GM12878 (cell line): ENCODE measurements around the gene ANKRD61. TPM values are rescaled to one million over a fixed set of nuclear protein-coding genes. Genes with fewer than 3 reads are reported as not detected.

Experiments used
- ATAC-seq: fragments of 200-7000 bp; cut with Tn5 transposase; 3 replicates; pipeline ENCODE4 v1.9.1; 2020; ENCODE audit warnings: mild to moderate bottlenecking, moderate library complexity
- BruUV-seq: library from RNA; stranded (reverse); fragments of 400-500 nt; replicated peaks from 2 replicates; lab custom pipeline; 2021; lab: Mats Ljungman, UMichigan
- CTCF ChIA-PET: fragments of 300-600 bp; sonication (Branson Sonifier 250); formaldehyde crosslinking; extraction: SDS; loops from one replicate; lab custom pipeline; 2021; ENCODE audit warnings: inconsistent platforms; lab: Yijun Ruan, JAX
- POLR2A ChIA-PET: fragments of 350-600 bp; formaldehyde crosslinking; extraction: SDS; loops from one replicate; lab custom pipeline; 2021; ENCODE audit warnings: inconsistent platforms; lab: Charles Lee
- RAD21 ChIA-PET: fragments of 300-600 bp; sonication (Branson Sonifier 250); formaldehyde crosslinking; loops from one replicate; lab custom pipeline; 2023; ENCODE audit warnings: antibody characterized with exemption; ENCODE audit not compliant: unreplicated experiment; lab: Charles Lee
- SMC1A ChIA-PET: fragments of 300-600 bp; sonication (Branson Sonifier 250); formaldehyde crosslinking; loops from one replicate; lab custom pipeline; 2023; ENCODE audit not compliant: unreplicated experiment, uncharacterized antibody; lab: Charles Lee
- DNase-seq: peaks from one replicate; pipeline ENCODE4 v3.0.0-alpha.2; 2011; ENCODE audit warnings: low read depth, low spot score
- FAIRE-seq: peaks from 3 replicates; lab custom pipeline; 2011; peaks lifted over from hg19 to GRCh38; lab: Jason Lieb, UNC
- H2AFZ ChIP-seq: 2 replicates; pipeline ENCODE4 v1.6.0; 2011; ENCODE audit warnings: low read depth, low read length, control low read depth; ENCODE audit not compliant: control insufficient read depth
- H3K27ac ChIP-seq: 2 replicates; pipeline ENCODE4 v1.5.1; 2011; ENCODE audit warnings: control low read depth; ENCODE audit not compliant: control insufficient read depth, insufficient read depth
- H3K27me3 ChIP-seq, 2 experiments: replicated peaks in 1 of 2; 2 replicates each; pipeline versions ENCODE4 v1.6.0 to v1.6.1; 2011; ENCODE audit warnings: low read length in 1 of 2; ENCODE audit not compliant: control insufficient read depth in 2 of 2, insufficient read depth in 2 of 2
- H3K36me3 ChIP-seq, 2 experiments: 2 replicates each; pipeline ENCODE4 v1.5.1; 2011; ENCODE audit warnings: low read length in 1 of 2; ENCODE audit not compliant: control insufficient read depth in 2 of 2, insufficient read depth in 2 of 2
- H3K4me1 ChIP-seq: 2 replicates; pipeline ENCODE4 v1.6.1; 2011; ENCODE audit warnings: mild to moderate bottlenecking, low read length, moderate library complexity, mixed read lengths; ENCODE audit not compliant: control insufficient read depth, insufficient read depth
- H3K4me2 ChIP-seq: 2 replicates; pipeline ENCODE4 v1.6.0; 2011; ENCODE audit warnings: control low read depth; ENCODE audit not compliant: control insufficient read depth, insufficient read depth
- H3K4me3 ChIP-seq: fragments of 200-600 bp; sonication (generic); 2 replicates; pipeline ENCODE4 v1.5.1; 2016
- H3K79me2 ChIP-seq: 2 replicates; pipeline ENCODE4 v1.6.0; 2011; ENCODE audit warnings: low read length; ENCODE audit not compliant: control insufficient read depth, insufficient read depth
- H3K9ac ChIP-seq: 2 replicates; pipeline ENCODE4 v1.8.0; 2011; ENCODE audit warnings: low read length, control low read depth, mixed read lengths; ENCODE audit not compliant: control insufficient read depth, insufficient read depth
- H3K9me3 ChIP-seq: replicated peaks from 3 replicates; pipeline ENCODE4 v1.5.1; 2011; ENCODE audit warnings: mild to moderate bottlenecking, low read length; ENCODE audit not compliant: control insufficient read depth, insufficient read depth
- H4K20me1 ChIP-seq: 2 replicates; pipeline ENCODE4 v1.6.0; 2011; ENCODE audit not compliant: control insufficient read depth, insufficient read depth
- CHD1 ChIP-seq: IDR thresholded peaks from 2 replicates; pipeline ENCODE4 v1.6.1; 2012; ENCODE audit warnings: low read depth, low read length, improper control_type of control experiment
- CHD4 ChIP-seq: fragments of 200-600 bp; sonication (generic); IDR thresholded peaks from 2 replicates; pipeline ENCODE4 v1.6.1; 2016; ENCODE audit warnings: mild to moderate bottlenecking
- EP300 ChIP-seq, 2 experiments: fragments of 150-350 bp in 1 of 2; IDR thresholded peaks; 2 replicates each; pipeline ENCODE4 v1.6.1; 2011 to 2012; ENCODE audit warnings: low read depth in 2 of 2, low read length in 2 of 2, borderline replicate concordance in 1 of 2, improper control_type of control experiment in 1 of 2, inconsistent platforms in 1 of 2; ENCODE audit not compliant: control insufficient read depth in 1 of 2
- HDAC6 ChIP-seq: fragments of 200-600 bp; sonication (generic); IDR thresholded peaks from one replicate; pipeline ENCODE4 v1.8.0; 2017; ENCODE audit warnings: antibody characterized with exemption; ENCODE audit not compliant: unreplicated experiment
- IKZF1 ChIP-seq: fragments of 450-650 bp; conservative IDR thresholded peaks from 2 replicates; pipeline ENCODE4 v1.6.1; 2017; ENCODE audit warnings: antibody characterized with exemption, mild to moderate bottlenecking
- IRF4 ChIP-seq: IDR thresholded peaks from 2 replicates; pipeline ENCODE4 v1.6.1; 2011; ENCODE audit warnings: low read depth, low read length
- RB1 ChIP-seq: fragments of 450-650 bp; formaldehyde crosslinking; IDR thresholded peaks from 2 replicates; pipeline ENCODE4 v1.6.1; 2017; ENCODE audit warnings: mild to moderate bottlenecking, borderline replicate concordance
- STAT3 ChIP-seq: IDR thresholded peaks from 2 replicates; pipeline ENCODE4 v1.6.1; 2011; ENCODE audit warnings: low read depth, low read length, improper control_type of control experiment
- TBL1XR1 ChIP-seq: IDR thresholded peaks from 2 replicates; pipeline ENCODE4 v1.6.1; 2012; ENCODE audit warnings: low read depth, low read length, improper control_type of control experiment
- TCF7 ChIP-seq: IDR thresholded peaks from 2 replicates; pipeline ENCODE4 v1.6.1; 2014; ENCODE audit warnings: antibody characterized with exemption, borderline replicate concordance
- WGBS: methylation state at CpG from one replicate; pipeline ENCODE4 v1.1.6; 2016; ENCODE audit warnings: low lambda C conversion rate; ENCODE audit not compliant: insufficient replicate concordance, insufficient coverage; ENCODE audit errors: missing lambda C conversion rate; 5-methylcytosine and 5-hydroxymethylcytosine counted together
- in situ Hi-C: fragments of 300-500 bp; cut with MboI; formaldehyde crosslinking; loops from 9 replicates; pipeline ENCODE4 v1.14.3; 2018; ENCODE audit warnings: mixed read lengths
- intact Hi-C: fragments of 100-400 bp; cut with micrococcal nuclease; formaldehyde crosslinking; loops from one replicate; pipeline ENCODE4 v1.14.2; 2022; ENCODE audit not compliant: unreplicated experiment
- polyA plus RNA-seq, 11 experiments: library from polyadenylated mRNA; depleted of rRNA in 4 of 11; unstranded in 6 of 11; stranded (reverse) in 5 of 11; fragments of >200 nt; fragmentation: Nextera tagmentation in 4 of 11; fragmentation: Illumina TruSeq in 1 of 11; extraction: Ambion mirVana in 4 of 11; extraction: Trizol in 1 of 11; gene quantifications; 1 replicate in 1 of 11; 2 replicates in 10 of 11; pipeline versions ENCODE4 v1.2.1 to v1.2.3, GENCODE V29; 2011 to 2016; ENCODE audit warnings: inconsistent platforms in 2 of 11, missing spikeins in 2 of 11, low read depth in 1 of 11
- total RNA-seq, 4 experiments: library from RNA; depleted of rRNA in 3 of 4; stranded (reverse); fragments of >200 nt in 3 of 4; fragmentation: Illumina TruSeq in 1 of 4; extraction: Trizol in 1 of 4; gene quantifications; 2 replicates each; pipeline versions ENCODE4 v1.2.1 to v1.2.3, GENCODE V29; 2013 to 2021
- TF ChIP-seq, protein P1 (sequence below), 3 experiments: IDR thresholded peaks in 2 of 3; conservative IDR thresholded peaks in 1 of 3; 2 replicates each; pipeline ENCODE4 v1.5.1; 2011; ENCODE audit warnings: low read depth in 3 of 3, low read length in 3 of 3, mild to moderate bottlenecking in 3 of 3, control low read depth in 2 of 3, moderate library complexity in 2 of 3, inconsistent platforms in 1 of 3, mixed read lengths in 1 of 3; ENCODE audit not compliant: control insufficient read depth in 2 of 3, insufficient read depth in 1 of 3; ENCODE audit errors: extremely low read depth in 1 of 3

The ANKRD61 gene
- total and polyA plus RNA-seq, 10 of the 15 experiments (the other 5 are each of a cell fraction or from before 2014, with no cell fraction given): 0.11 to 0.64 (median 0.28) TPM

DNA sequence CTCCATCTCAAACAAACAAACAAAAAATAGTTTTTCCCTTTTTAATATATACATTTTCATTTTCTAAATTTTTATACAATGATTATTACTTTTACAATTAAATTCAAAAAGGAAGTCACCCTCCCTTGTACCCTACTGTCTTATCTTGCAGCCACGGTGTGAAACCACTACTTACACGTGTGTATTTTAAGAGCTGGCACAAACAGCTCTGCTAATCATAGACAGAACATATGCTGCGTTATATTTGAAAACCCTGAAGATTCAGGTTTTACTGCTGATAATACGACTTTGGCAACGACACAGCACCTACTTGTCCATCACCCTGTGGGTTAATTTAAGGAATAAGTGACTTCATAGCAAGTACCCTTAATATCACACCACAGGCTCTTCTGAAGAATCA lies 991 bp downstream of the ANKRD61 start:
- no peaks in the 10 kb centered on the region for H3K27me3 ChIP-seq
- ATAC-seq (no peak), DNase-seq (no peak), FAIRE-seq (no peak)
- no peak overlapping the region for H3K4me3 ChIP-seq
- BruUV-seq: no TSS peak
- no peaks in the 10 kb centered on the region for H4K20me1 ChIP-seq
- H3K4me1 ChIP-seq: no peaks in the 10 kb centered on the region
- no peak overlapping the region for H3K4me2 ChIP-seq
- in situ Hi-C loops: no loop called here
- SMC1A ChIA-PET: no interaction called here
- H3K27ac ChIP-seq: no peak overlapping the region
- TF ChIP-seq HDAC6: no peak
- TF ChIP-seq EP300 (IDR thresholded peaks at IDR 0.05; ENCODE audit: borderline replicate concordance in 1 of 2, control insufficient read depth in 1 of 2, low read depth in 2 of 2, low read length in 2 of 2): no peak
- no peak for TF ChIP-seq STAT3
- no peak for TF ChIP-seq RB1
- TF ChIP-seq, protein P1, sequence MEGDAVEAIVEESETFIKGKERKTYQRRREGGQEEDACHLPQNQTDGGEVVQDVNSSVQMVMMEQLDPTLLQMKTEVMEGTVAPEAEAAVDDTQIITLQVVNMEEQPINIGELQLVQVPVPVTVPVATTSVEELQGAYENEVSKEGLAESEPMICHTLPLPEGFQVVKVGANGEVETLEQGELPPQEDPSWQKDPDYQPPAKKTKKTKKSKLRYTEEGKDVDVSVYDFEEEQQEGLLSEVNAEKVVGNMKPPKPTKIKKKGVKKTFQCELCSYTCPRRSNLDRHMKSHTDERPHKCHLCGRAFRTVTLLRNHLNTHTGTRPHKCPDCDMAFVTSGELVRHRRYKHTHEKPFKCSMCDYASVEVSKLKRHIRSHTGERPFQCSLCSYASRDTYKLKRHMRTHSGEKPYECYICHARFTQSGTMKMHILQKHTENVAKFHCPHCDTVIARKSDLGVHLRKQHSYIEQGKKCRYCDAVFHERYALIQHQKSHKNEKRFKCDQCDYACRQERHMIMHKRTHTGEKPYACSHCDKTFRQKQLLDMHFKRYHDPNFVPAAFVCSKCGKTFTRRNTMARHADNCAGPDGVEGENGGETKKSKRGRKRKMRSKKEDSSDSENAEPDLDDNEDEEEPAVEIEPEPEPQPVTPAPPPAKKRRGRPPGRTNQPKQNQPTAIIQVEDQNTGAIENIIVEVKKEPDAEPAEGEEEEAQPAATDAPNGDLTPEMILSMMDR (IDR thresholded peaks at IDR 0.05 in 2 of 3, conservative IDR thresholded peaks at IDR 0.05 in 1 of 3; ENCODE audit: control insufficient read depth in 2 of 3, extremely low read depth in 1 of 3, insufficient read depth in 1 of 3, low read depth in 3 of 3, low read length in 3 of 3): no peak
- TF ChIP-seq CHD4: no peak
- no peak for TF ChIP-seq IRF4
- no peak for TF ChIP-seq TBL1XR1
- no peak for TF ChIP-seq CHD1
- no peak for TF ChIP-seq IKZF1
- no peak for TF ChIP-seq TCF7
- H3K79me2 ChIP-seq: no peaks in the 10 kb centered on the region
- H3K9me3 ChIP-seq: no peaks in the 10 kb centered on the region
- POLR2A ChIA-PET: interaction anchor here (0.6 kb wide), 1 partner anchor 349 kb away, joined by 8 read pairs; no protein-coding TSS in a partner anchor
- peaks cover 5 to 11% of the 10 kb centered on the region in 2 experiments for H3K36me3 ChIP-seq
- RAD21 ChIA-PET: no interaction called here
- CTCF ChIA-PET: no interaction called here
- WGBS: 88% methylated on average over 5 of the region's 5 CpGs
- no peak overlapping the region for H2AFZ ChIP-seq
- intact Hi-C loops: no loop called here
- no peak overlapping the region for H3K9ac ChIP-seq
